ENCODE results near the gene PRAMEF27. TPM values are rescaled to one million over a fixed set of nuclear protein-coding genes. Genes with fewer than 3 reads are reported as not detected.
"Not testable (repeated sequence)": the region's sequence is repeated elsewhere in the genome, so short reads cannot be mapped to it uniquely, and the experiment has no call there.

The PRAMEF27 gene
- total RNA-seq (ENCODE audit: low replicate concordance), result not detected in 2 replicates

- not testable (repeated sequence) for H3K4me1 Mint-ChIP-seq; DNase-seq (ENCODE audit: low spot score); H3K27ac ChIP-seq; H3K4me1 ChIP-seq; H3K27ac Mint-ChIP-seq; H2AFZ ChIP-seq (replicated peaks); H3K9me3 ChIP-seq (ENCODE audit: low read depth); H3K27me3 Mint-ChIP-seq (ENCODE audit: insufficient read depth, low read depth); H3K27me3 ChIP-seq; H3K4me2 ChIP-seq; H3K9ac ChIP-seq; H3K79me2 ChIP-seq (ENCODE audit: low read depth); H3K4me3 Mint-ChIP-seq; H3F3A ChIP-seq (ENCODE audit: low read depth); H4K20me1 ChIP-seq (ENCODE audit: low read depth); H3K36me3 Mint-ChIP-seq; H3K36me3 ChIP-seq; H3K4me3 ChIP-seq; H3K9me3 Mint-ChIP-seq
These were observed at the start of gene PRAMEF27 for GRCh38 chr1:13056475-13056874. TSS of gene PRAMEF27 (minus strand) at chr1:13056575. CDS start at chr1:13053659, 2,916 bp downstream.

- not testable (repeated sequence) for H3K4me2 ChIP-seq; H3K9ac ChIP-seq; H3K4me1 Mint-ChIP-seq; H3K27me3 ChIP-seq; H3K4me1 ChIP-seq; DNase-seq (ENCODE audit: low spot score); H3F3A ChIP-seq (ENCODE audit: low read depth); H3K4me3 ChIP-seq; H3K79me2 ChIP-seq (ENCODE audit: low read depth); H3K4me3 Mint-ChIP-seq; H3K36me3 Mint-ChIP-seq; H3K9me3 Mint-ChIP-seq; H3K27ac Mint-ChIP-seq; H3K27me3 Mint-ChIP-seq (ENCODE audit: insufficient read depth, low read depth); H4K20me1 ChIP-seq (ENCODE audit: low read depth); H3K9me3 ChIP-seq (ENCODE audit: low read depth); H2AFZ ChIP-seq (replicated peaks); H3K27ac ChIP-seq; H3K36me3 ChIP-seq
These were observed 14.1 kb upstream of the PRAMEF27 start, which contains the start of gene PRAMEF25 for GRCh38 chr1:13070474-13070873. TSS of gene PRAMEF25 (plus strand) at chr1:13070774. CDS start at chr1:13073694, 2,920 bp downstream.

- H4K20me1 ChIP-seq (ENCODE audit: low read depth); H3K9me3 ChIP-seq (ENCODE audit: low read depth); H3K4me2 ChIP-seq; H3K9me3 Mint-ChIP-seq; H3K27ac ChIP-seq; H3K27me3 Mint-ChIP-seq (ENCODE audit: insufficient read depth, low read depth); H3K4me3 Mint-ChIP-seq; H3K36me3 Mint-ChIP-seq; DNase-seq (ENCODE audit: low spot score); H3K27me3 ChIP-seq; H3K4me1 Mint-ChIP-seq; H3K4me3 ChIP-seq; H3F3A ChIP-seq (ENCODE audit: low read depth); H2AFZ ChIP-seq (replicated peaks); H3K27ac Mint-ChIP-seq; H3K4me1 ChIP-seq; H3K36me3 ChIP-seq; H3K9ac ChIP-seq; H3K79me2 ChIP-seq (ENCODE audit: low read depth): not testable (repeated sequence)
These were observed 36.5 kb downstream of the PRAMEF27 start for GRCh38 chr1:13019846-13020245.

GRCh38 chr1:13011932-13012331 is 44.4 kb downstream of the PRAMEF27 start:
- H3K27me3 Mint-ChIP-seq (ENCODE audit: insufficient read depth, low read depth); H3K4me3 ChIP-seq; H3K79me2 ChIP-seq (ENCODE audit: low read depth); H3K4me1 ChIP-seq; H4K20me1 ChIP-seq (ENCODE audit: low read depth); H3K27ac Mint-ChIP-seq; H3F3A ChIP-seq (ENCODE audit: low read depth); H3K4me1 Mint-ChIP-seq; H3K4me2 ChIP-seq; H3K27me3 ChIP-seq; H3K4me3 Mint-ChIP-seq; H3K36me3 ChIP-seq; H2AFZ ChIP-seq (replicated peaks); H3K27ac ChIP-seq; H3K9me3 Mint-ChIP-seq; DNase-seq (ENCODE audit: low spot score); H3K9me3 ChIP-seq (ENCODE audit: low read depth); H3K9ac ChIP-seq; H3K36me3 Mint-ChIP-seq: not testable (repeated sequence)

- not testable (repeated sequence) for DNase-seq (ENCODE audit: low spot score); H3K27me3 ChIP-seq; H3K79me2 ChIP-seq (ENCODE audit: low read depth); H3K36me3 Mint-ChIP-seq; H3F3A ChIP-seq (ENCODE audit: low read depth); H3K36me3 ChIP-seq; H3K9me3 Mint-ChIP-seq; H3K27ac Mint-ChIP-seq; H3K27me3 Mint-ChIP-seq (ENCODE audit: insufficient read depth, low read depth); H3K9me3 ChIP-seq (ENCODE audit: low read depth); H3K4me2 ChIP-seq; H3K9ac ChIP-seq; H3K4me1 ChIP-seq; H3K4me3 ChIP-seq; H4K20me1 ChIP-seq (ENCODE audit: low read depth); H2AFZ ChIP-seq (replicated peaks); H3K27ac ChIP-seq; H3K4me3 Mint-ChIP-seq; H3K4me1 Mint-ChIP-seq
These were observed 47.0 kb downstream of the PRAMEF27 start for GRCh38 chr1:13009348-13009747.

- not testable (repeated sequence) for H3K79me2 ChIP-seq (ENCODE audit: low read depth); H3K4me2 ChIP-seq; H3K4me3 Mint-ChIP-seq; H3K4me1 ChIP-seq; H3K4me3 ChIP-seq; H3K9ac ChIP-seq; H3K27me3 Mint-ChIP-seq (ENCODE audit: insufficient read depth, low read depth); H4K20me1 ChIP-seq (ENCODE audit: low read depth); H3K9me3 ChIP-seq (ENCODE audit: low read depth); H3K36me3 ChIP-seq; H3K27me3 ChIP-seq; H3F3A ChIP-seq (ENCODE audit: low read depth); H3K27ac ChIP-seq; H2AFZ ChIP-seq (replicated peaks); H3K36me3 Mint-ChIP-seq; DNase-seq (ENCODE audit: low spot score); H3K9me3 Mint-ChIP-seq; H3K4me1 Mint-ChIP-seq; H3K27ac Mint-ChIP-seq
These were observed 50.6 kb downstream of the PRAMEF27 start for GRCh38 chr1:13005732-13006131.

Other genes starting within 250 kb of the PRAMEF27 start
- not detected in 2 replicates for gene PRAMEF11, start 225.2 kb downstream of the PRAMEF27 start, total RNA-seq (ENCODE audit: low replicate concordance)
- gene HNRNPCL1, start 207.9 kb downstream of the PRAMEF27 start, total RNA-seq (ENCODE audit: low replicate concordance), result not detected in 2 replicates
- not detected in 2 replicates for gene PRAMEF2, start 199.5 kb downstream of the PRAMEF27 start, total RNA-seq (ENCODE audit: low replicate concordance)
- not detected in 2 replicates for gene PRAMEF4, start 170.4 kb downstream of the PRAMEF27 start, total RNA-seq (ENCODE audit: low replicate concordance)
- not detected in 2 replicates for gene PRAMEF10, start 158.3 kb downstream of the PRAMEF27 start, total RNA-seq (ENCODE audit: low replicate concordance)
- gene PRAMEF7, start 140.0 kb downstream of the PRAMEF27 start, total RNA-seq (ENCODE audit: low replicate concordance), result not detected in 2 replicates
- gene PRAMEF6, start 109.0 kb downstream of the PRAMEF27 start, total RNA-seq (ENCODE audit: low replicate concordance), result not detected in 2 replicates
- not detected in 2 replicates for gene HNRNPCL3, start 4.2 kb upstream of the PRAMEF27 start, total RNA-seq (ENCODE audit: low replicate concordance)
- gene PRAMEF25, start 14.2 kb upstream of the PRAMEF27 start, total RNA-seq (ENCODE audit: low replicate concordance), result not detected in 2 replicates
- not detected in 2 replicates for gene HNRNPCL2, start 60.3 kb upstream of the PRAMEF27 start, total RNA-seq (ENCODE audit: low replicate concordance)
- not detected in 2 replicates for gene PRAMEF26, start 99.4 kb upstream of the PRAMEF27 start, total RNA-seq (ENCODE audit: low replicate concordance)
- not detected in 2 replicates for gene HNRNPCL4, start 109.1 kb upstream of the PRAMEF27 start, total RNA-seq (ENCODE audit: low replicate concordance)
- gene PRAMEF9, start 115.3 kb upstream of the PRAMEF27 start, total RNA-seq (ENCODE audit: low replicate concordance), result not detected in 2 replicates
- gene PRAMEF13, start 144.8 kb upstream of the PRAMEF27 start, total RNA-seq (ENCODE audit: low replicate concordance), result not detected in 2 replicates
- not detected in 2 replicates for gene PRAMEF18, start 169.6 kb upstream of the PRAMEF27 start, total RNA-seq (ENCODE audit: low replicate concordance)
- gene PRAMEF5, start 197.6 kb upstream of the PRAMEF27 start, total RNA-seq (ENCODE audit: low replicate concordance), result not detected in 2 replicates
- gene PRAMEF8, start 228.6 kb upstream of the PRAMEF27 start, total RNA-seq (ENCODE audit: low replicate concordance), result not detected in 2 replicates
- not detected in 2 replicates for gene PRAMEF33, start 247.0 kb upstream of the PRAMEF27 start, total RNA-seq (ENCODE audit: low replicate concordance)

All from neural progenitor cell (in vitro differentiated cells).